HepG2 (cell line): ENCODE data around the gene HMCN1. TPM values are rescaled to one million over a fixed set of nuclear protein-coding genes. Genes with fewer than 3 reads are reported as not detected.

Source experiments
- ATAC-seq: fragments of 200-7000 bp; cut with Tn5 transposase; 3 replicates; pipeline ENCODE4 v1.9.1; 2020; ENCODE audit warnings: mild to moderate bottlenecking, moderate library complexity
- BruUV-seq: library from RNA; stranded (reverse); fragments of 400-500 nt; replicated peaks from 2 replicates; lab custom pipeline; 2021; lab: Mats Ljungman, UMichigan
- CTCF ChIA-PET: fragments of 300-600 bp; formaldehyde crosslinking; extraction: SDS; loops from one replicate; lab custom pipeline; 2021; ENCODE audit warnings: low total read pairs, inconsistent platforms, low intra/inter-chr PET ratio; lab: Yijun Ruan, JAX
- POLR2A ChIA-PET: fragments of 350-600 bp; sonication (Branson Sonifier 250); formaldehyde crosslinking; loops from one replicate; lab custom pipeline; 2020; ENCODE audit warnings: antibody characterized with exemption, inconsistent platforms; lab: Yijun Ruan, JAX
- DNase-seq: peaks from one replicate; pipeline ENCODE4 v3.0.0-alpha.2; 2015; ENCODE audit warnings: low spot score
- FAIRE-seq: peaks from 3 replicates; lab custom pipeline; 2011; peaks lifted over from hg19 to GRCh38; lab: Jason Lieb, UNC
- H2AFZ ChIP-seq: one replicate; pipeline ENCODE4 v1.6.1; 2011; ENCODE audit warnings: low read length, inconsistent platforms
- H3K27ac ChIP-seq: fragments of 300-600 bp; 3 replicates; pipeline ENCODE4 v1.8.0; 2011; ENCODE audit warnings: mixed run types, mild to moderate bottlenecking, mixed read lengths, low read length, inconsistent platforms; ENCODE audit not compliant: insufficient read depth; ENCODE audit errors: extremely low read length
- H3K27me3 ChIP-seq, 2 experiments: fragments of 200-600 bp in 1 of 2; 2 replicates in 1 of 2; 3 replicates in 1 of 2; pipeline versions ENCODE4 v1.6.0 to v1.8.0; 2011; ENCODE audit warnings: low read length in 2 of 2, mild to moderate bottlenecking in 2 of 2, moderate library complexity in 2 of 2, inconsistent platforms in 1 of 2; ENCODE audit not compliant: insufficient read depth in 2 of 2, control insufficient read depth in 1 of 2
- H3K36me3 ChIP-seq, 2 experiments: fragments of 200-600 bp in 1 of 2; replicated peaks in 1 of 2; 2 replicates in 1 of 2; 3 replicates in 1 of 2; pipeline versions ENCODE4 v1.5.1 to v1.8.0; 2011; ENCODE audit warnings: low read length in 2 of 2, inconsistent platforms in 1 of 2; ENCODE audit not compliant: insufficient read depth in 2 of 2, control insufficient read depth in 1 of 2
- H3K4me1 ChIP-seq: 2 replicates; pipeline ENCODE4 v1.5.1; 2012; ENCODE audit warnings: low read length, inconsistent platforms; ENCODE audit not compliant: insufficient read depth
- H3K4me2 ChIP-seq: 2 replicates; pipeline ENCODE4 v1.6.0; 2011; ENCODE audit warnings: low read depth, low read length, inconsistent platforms
- H3K4me3 ChIP-seq, 3 experiments: fragments of 200-600 bp in 1 of 3; sonication (generic), shearing (Covaris generic) in 1 of 3; replicated peaks in 1 of 3; 2 replicates each; pipeline ENCODE4 v1.5.1; 2011 to 2016; ENCODE audit warnings: low read length in 3 of 3, inconsistent platforms in 2 of 3, low read depth in 2 of 3, mild to moderate bottlenecking in 2 of 3, control low read depth in 1 of 3, mixed read lengths in 1 of 3; ENCODE audit not compliant: insufficient read depth in 1 of 3
- H3K79me2 ChIP-seq: one replicate; pipeline ENCODE4 v1.6.1; 2011; ENCODE audit warnings: low read length, inconsistent platforms; ENCODE audit not compliant: insufficient read depth
- H3K9ac ChIP-seq: 2 replicates; pipeline ENCODE4 v1.6.0; 2011; ENCODE audit warnings: mild to moderate bottlenecking, low read depth, low read length, inconsistent platforms; ENCODE audit not compliant: insufficient read depth
- H3K9me3 ChIP-seq: 2 replicates; pipeline ENCODE4 v1.5.1; 2012; ENCODE audit warnings: mild to moderate bottlenecking, low read length
- H4K20me1 ChIP-seq: 2 replicates; pipeline ENCODE4 v1.6.0; 2011; ENCODE audit warnings: inconsistent platforms, mild to moderate bottlenecking, low read length, moderate library complexity; ENCODE audit not compliant: insufficient read depth
- HNF1B ChIP-seq: sonication (generic); formaldehyde crosslinking; IDR thresholded peaks from 2 replicates; pipeline ENCODE4 v1.5.1; 2020; ENCODE audit warnings: mild to moderate bottlenecking, moderate library complexity, missing genetic modification reagents
- JUN ChIP-seq: sonication (generic); formaldehyde crosslinking; IDR thresholded peaks from 2 replicates; pipeline ENCODE4 v1.4.0; 2020; ENCODE audit warnings: mild to moderate bottlenecking, missing genetic modification reagents
- MIER2 ChIP-seq: IDR thresholded peaks from 2 replicates; pipeline ENCODE4 v1.6.1; 2016; ENCODE audit warnings: missing biosample characterization, missing genetic modification reagents
- MYNN ChIP-seq: sonication (generic); formaldehyde crosslinking; IDR thresholded peaks from 2 replicates; pipeline ENCODE4 v1.4.0; 2020; ENCODE audit warnings: mild to moderate bottlenecking, low read depth, missing genetic modification reagents
- REST ChIP-seq, 2 experiments: IDR thresholded peaks; 2 replicates each; pipeline ENCODE4 v1.6.1; 2011 to 2012; ENCODE audit warnings: low read length in 2 of 2, borderline replicate concordance in 1 of 2, low read depth in 1 of 2, mild to moderate bottlenecking in 1 of 2, moderate library complexity in 1 of 2
- TAF15 ChIP-seq: fragments of 200-400 bp; formaldehyde crosslinking; IDR thresholded peaks from one replicate; pipeline ENCODE4 v1.6.1; 2018; ENCODE audit warnings: mild to moderate bottlenecking, low read depth, low read length; ENCODE audit not compliant: poor library complexity, severe bottlenecking
- TARDBP ChIP-seq: sonication (generic); formaldehyde crosslinking; IDR thresholded peaks from 2 replicates; pipeline ENCODE4 v1.8.0; 2022; ENCODE audit warnings: mild to moderate bottlenecking, missing genetic modification reagents
- ZBTB26 ChIP-seq: IDR thresholded peaks from 2 replicates; pipeline ENCODE4 v1.6.1; 2016; ENCODE audit warnings: missing compliant biosample characterization, missing genetic modification reagents, borderline replicate concordance
- ZBTB38 ChIP-seq: sonication (generic); formaldehyde crosslinking; IDR thresholded peaks from 2 replicates; pipeline ENCODE4 v1.5.1; 2020; ENCODE audit warnings: mild to moderate bottlenecking, missing genetic modification reagents
- ZNF142 ChIP-seq: sonication (generic); formaldehyde crosslinking; IDR thresholded peaks from 2 replicates; pipeline ENCODE4 v1.4.0; 2020; ENCODE audit warnings: missing genetic modification reagents
- WGBS: methylation state at CpG from one replicate; pipeline ENCODE4 v1.1.6; 2017; ENCODE audit warnings: low lambda C conversion rate; 5-methylcytosine and 5-hydroxymethylcytosine counted together
- in situ Hi-C: cut with HindIII; loops from 2 replicates; pipeline ENCODE4 v1.10.0; 2017; ENCODE audit warnings: low pct_unique_long_range_greater_than_20kb; ENCODE audit not compliant: extremely low pct_ligation_motif_present
- intact Hi-C: fragments of 100-400 bp; cut with micrococcal nuclease; formaldehyde crosslinking; loops from one replicate; pipeline ENCODE4 v1.10.0; 2022; ENCODE audit not compliant: unreplicated experiment
- polyA plus RNA-seq, 8 experiments: library from polyadenylated mRNA; depleted of rRNA in 3 of 8; stranded (reverse) in 7 of 8; unstranded in 1 of 8; fragments of >200 nt; fragmentation: Illumina TruSeq in 4 of 8; extraction: Trizol in 4 of 8; gene quantifications; 2 replicates each; pipeline versions ENCODE4 v1.2.1 to v1.2.3, GENCODE V29; 2011 to 2016; ENCODE audit warnings: low read depth in 4 of 8, missing spikeins in 1 of 8, mixed read lengths in 1 of 8; ENCODE audit not compliant: insufficient read depth in 1 of 8
- total RNA-seq, 5 experiments: library from RNA; depleted of rRNA; stranded (reverse); fragments of >200 nt; fragmentation: Illumina TruSeq; extraction: Trizol; gene quantifications; 2 replicates each; pipeline ENCODE4 v1.2.3, GENCODE V29; 2016; ENCODE audit warnings: low read depth in 1 of 5

The HMCN1 gene
- total and polyA plus RNA-seq, 2 of the 13 experiments (the other 11 are each of a cell fraction or from before 2014, with no cell fraction given) = 0.03 TPM; not detected in 1

GRCh38 chr1:185917646-185918045 lies 183.5 kb downstream of the HMCN1 start (continued):
- TF ChIP-seq ZBTB26 (CRISPR knock-in tag) = no peak
- no peak for TF ChIP-seq ZBTB38 (CRISPR knock-in tag)
- no peak for TF ChIP-seq MYNN (CRISPR knock-in tag)
- TF ChIP-seq TAF15 = no peak
- no peak for TF ChIP-seq TARDBP (CRISPR knock-in tag)
- TF ChIP-seq REST (IDR thresholded peaks at IDR 0.05; ENCODE audit: borderline replicate concordance in 1 of 2, low read depth in 1 of 2, low read length in 2 of 2) = peak; percentile 44 to 92
- TF ChIP-seq MIER2 (CRISPR knock-in tag) = peak; percentile 89
- TF ChIP-seq, all 625 proteins: peak for 2

GRCh38 chr1:185920602-185921001 lies 186.4 kb downstream of the HMCN1 start:
- Histone ChIP-seq H3K4me1 (no peaks in the 10 kb centered on the region), H3K36me3 (no peaks in the 10 kb centered on the region), H3K27me3 (no peaks in the 10 kb centered on the region), H3K9me3 (no peaks in the 10 kb centered on the region), H3K79me2 (no peaks in the 10 kb centered on the region), H3K4me3 (no peak overlapping the region), H3K4me2 (no peak overlapping the region), H3K27ac (no peak overlapping the region), H3K9ac (no peak overlapping the region), H4K20me1 (no peaks in the 10 kb centered on the region), H2AFZ (no peak overlapping the region)
- DNase-seq (no peak), ATAC-seq (no peak), FAIRE-seq (no peak)
- WGBS = under 1% methylated on average over 3 of the region's 3 CpGs
- ChIA-PET POLR2A (no interaction called here), CTCF (no interaction called here)
- in situ Hi-C loops (no loop called here), intact Hi-C loops (no loop called here)
- no TSS peak for BruUV-seq
- TF ChIP-seq JUN (no peak), ZNF142 (CRISPR knock-in tag) (no peak), HNF1B (CRISPR knock-in tag) (no peak)
